DOHH2 (cell line): ENCODE results near the gene CTSD.

Source experiments
- EZH2phosphoT487 ChIP-seq: fragments of 200-600 bp; sonication (generic); IDR thresholded peaks from 2 replicates; pipeline ENCODE4 v1.6.1; 2017; ENCODE audit warnings: borderline replicate concordance, mild to moderate bottlenecking, antibody characterized with exemption, low read length, moderate library complexity, mixed read lengths
- TF ChIP-seq, protein P1 (sequence below): fragments of 200-600 bp; sonication (generic); IDR thresholded peaks from one replicate; pipeline ENCODE4 v1.5.1; 2014; ENCODE audit warnings: antibody characterized with exemption, mild to moderate bottlenecking, low read depth, low read length; ENCODE audit not compliant: poor library complexity, severe bottlenecking

DNA sequence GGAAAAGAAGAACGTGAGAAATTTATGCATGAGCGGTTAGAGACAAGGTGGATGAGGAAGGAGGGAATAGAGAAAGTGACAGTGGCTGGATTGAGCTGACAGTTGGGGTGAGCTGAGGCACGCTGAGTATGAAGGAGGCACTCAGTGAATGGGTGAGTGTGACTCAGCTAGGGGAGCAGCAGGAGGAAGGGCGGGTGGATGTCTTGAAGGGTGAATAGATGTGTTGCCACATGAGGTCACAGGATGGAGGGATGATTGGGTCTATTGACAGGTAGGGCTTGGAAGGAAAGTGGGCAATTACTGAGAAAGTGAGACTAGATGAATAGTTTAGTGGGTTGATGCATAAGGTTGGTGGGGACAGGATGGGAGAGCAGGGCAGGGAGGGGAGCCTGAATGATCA lies 21.4 kb downstream of the CTSD start:
- TF ChIP-seq, protein P1, sequence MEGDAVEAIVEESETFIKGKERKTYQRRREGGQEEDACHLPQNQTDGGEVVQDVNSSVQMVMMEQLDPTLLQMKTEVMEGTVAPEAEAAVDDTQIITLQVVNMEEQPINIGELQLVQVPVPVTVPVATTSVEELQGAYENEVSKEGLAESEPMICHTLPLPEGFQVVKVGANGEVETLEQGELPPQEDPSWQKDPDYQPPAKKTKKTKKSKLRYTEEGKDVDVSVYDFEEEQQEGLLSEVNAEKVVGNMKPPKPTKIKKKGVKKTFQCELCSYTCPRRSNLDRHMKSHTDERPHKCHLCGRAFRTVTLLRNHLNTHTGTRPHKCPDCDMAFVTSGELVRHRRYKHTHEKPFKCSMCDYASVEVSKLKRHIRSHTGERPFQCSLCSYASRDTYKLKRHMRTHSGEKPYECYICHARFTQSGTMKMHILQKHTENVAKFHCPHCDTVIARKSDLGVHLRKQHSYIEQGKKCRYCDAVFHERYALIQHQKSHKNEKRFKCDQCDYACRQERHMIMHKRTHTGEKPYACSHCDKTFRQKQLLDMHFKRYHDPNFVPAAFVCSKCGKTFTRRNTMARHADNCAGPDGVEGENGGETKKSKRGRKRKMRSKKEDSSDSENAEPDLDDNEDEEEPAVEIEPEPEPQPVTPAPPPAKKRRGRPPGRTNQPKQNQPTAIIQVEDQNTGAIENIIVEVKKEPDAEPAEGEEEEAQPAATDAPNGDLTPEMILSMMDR = no peak
- no peak for TF ChIP-seq EZH2phosphoT487
